Neural cell (in vitro differentiated cells): ENCODE data around the gene CIITA.

Experiments
- EP300 ChIP-seq: fragments of 450-650 bp; conservative IDR thresholded peaks from 2 replicates; pipeline ENCODE4 v1.6.1; 2014; ENCODE audit warnings: antibody characterized with exemption, mild to moderate bottlenecking, moderate library complexity; ENCODE audit not compliant: poor library complexity, severe bottlenecking
- EZH2 ChIP-seq: fragments of 200-600, 300-800 bp; shearing (Covaris generic), sonication (generic); IDR thresholded peaks from 2 replicates; pipeline ENCODE4 v1.6.1; 2014; ENCODE audit warnings: antibody characterized with exemption, low read length, borderline replicate concordance, mild to moderate bottlenecking; ENCODE audit not compliant: insufficient read depth, poor library complexity, severe bottlenecking
- MXI1 ChIP-seq: fragments of 450-650 bp; conservative IDR thresholded peaks from 2 replicates; pipeline ENCODE4 v1.6.1; 2014; ENCODE audit warnings: antibody characterized with exemption, mild to moderate bottlenecking; ENCODE audit not compliant: poor library complexity, severe bottlenecking
- POLR2AphosphoS5 ChIP-seq: IDR thresholded peaks from 2 replicates; pipeline ENCODE4 v1.6.1; 2012
- RAD21 ChIP-seq: fragments of 450-650 bp; conservative IDR thresholded peaks from 2 replicates; pipeline ENCODE4 v1.6.1; 2014; ENCODE audit warnings: antibody characterized with exemption, mild to moderate bottlenecking, moderate library complexity
- SMC3 ChIP-seq: fragments of 450-650 bp; conservative IDR thresholded peaks from 2 replicates; pipeline ENCODE4 v1.6.1; 2014; ENCODE audit warnings: antibody characterized with exemption, mild to moderate bottlenecking, moderate library complexity; ENCODE audit not compliant: poor library complexity
- TAF1 ChIP-seq: IDR thresholded peaks from 2 replicates; pipeline ENCODE4 v1.6.1; 2012; ENCODE audit warnings: low read depth
- TF ChIP-seq, protein P1 (sequence below): fragments of 450-650 bp; IDR thresholded peaks from 2 replicates; pipeline ENCODE4 v1.5.1; 2014; ENCODE audit warnings: antibody characterized with exemption, mild to moderate bottlenecking, moderate library complexity; ENCODE audit not compliant: poor library complexity, severe bottlenecking
- TF ChIP-seq, protein P2 (sequence below): IDR thresholded peaks from 2 replicates; pipeline ENCODE4 v1.6.1; 2012; ENCODE audit warnings: borderline replicate concordance

- TF ChIP-seq, protein P1, sequence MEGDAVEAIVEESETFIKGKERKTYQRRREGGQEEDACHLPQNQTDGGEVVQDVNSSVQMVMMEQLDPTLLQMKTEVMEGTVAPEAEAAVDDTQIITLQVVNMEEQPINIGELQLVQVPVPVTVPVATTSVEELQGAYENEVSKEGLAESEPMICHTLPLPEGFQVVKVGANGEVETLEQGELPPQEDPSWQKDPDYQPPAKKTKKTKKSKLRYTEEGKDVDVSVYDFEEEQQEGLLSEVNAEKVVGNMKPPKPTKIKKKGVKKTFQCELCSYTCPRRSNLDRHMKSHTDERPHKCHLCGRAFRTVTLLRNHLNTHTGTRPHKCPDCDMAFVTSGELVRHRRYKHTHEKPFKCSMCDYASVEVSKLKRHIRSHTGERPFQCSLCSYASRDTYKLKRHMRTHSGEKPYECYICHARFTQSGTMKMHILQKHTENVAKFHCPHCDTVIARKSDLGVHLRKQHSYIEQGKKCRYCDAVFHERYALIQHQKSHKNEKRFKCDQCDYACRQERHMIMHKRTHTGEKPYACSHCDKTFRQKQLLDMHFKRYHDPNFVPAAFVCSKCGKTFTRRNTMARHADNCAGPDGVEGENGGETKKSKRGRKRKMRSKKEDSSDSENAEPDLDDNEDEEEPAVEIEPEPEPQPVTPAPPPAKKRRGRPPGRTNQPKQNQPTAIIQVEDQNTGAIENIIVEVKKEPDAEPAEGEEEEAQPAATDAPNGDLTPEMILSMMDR: no peak
- TF ChIP-seq TAF1: no peak
- no peak for TF ChIP-seq POLR2AphosphoS5
- TF ChIP-seq EP300: no peak
- TF ChIP-seq EZH2: no peak
- TF ChIP-seq, protein P2, sequence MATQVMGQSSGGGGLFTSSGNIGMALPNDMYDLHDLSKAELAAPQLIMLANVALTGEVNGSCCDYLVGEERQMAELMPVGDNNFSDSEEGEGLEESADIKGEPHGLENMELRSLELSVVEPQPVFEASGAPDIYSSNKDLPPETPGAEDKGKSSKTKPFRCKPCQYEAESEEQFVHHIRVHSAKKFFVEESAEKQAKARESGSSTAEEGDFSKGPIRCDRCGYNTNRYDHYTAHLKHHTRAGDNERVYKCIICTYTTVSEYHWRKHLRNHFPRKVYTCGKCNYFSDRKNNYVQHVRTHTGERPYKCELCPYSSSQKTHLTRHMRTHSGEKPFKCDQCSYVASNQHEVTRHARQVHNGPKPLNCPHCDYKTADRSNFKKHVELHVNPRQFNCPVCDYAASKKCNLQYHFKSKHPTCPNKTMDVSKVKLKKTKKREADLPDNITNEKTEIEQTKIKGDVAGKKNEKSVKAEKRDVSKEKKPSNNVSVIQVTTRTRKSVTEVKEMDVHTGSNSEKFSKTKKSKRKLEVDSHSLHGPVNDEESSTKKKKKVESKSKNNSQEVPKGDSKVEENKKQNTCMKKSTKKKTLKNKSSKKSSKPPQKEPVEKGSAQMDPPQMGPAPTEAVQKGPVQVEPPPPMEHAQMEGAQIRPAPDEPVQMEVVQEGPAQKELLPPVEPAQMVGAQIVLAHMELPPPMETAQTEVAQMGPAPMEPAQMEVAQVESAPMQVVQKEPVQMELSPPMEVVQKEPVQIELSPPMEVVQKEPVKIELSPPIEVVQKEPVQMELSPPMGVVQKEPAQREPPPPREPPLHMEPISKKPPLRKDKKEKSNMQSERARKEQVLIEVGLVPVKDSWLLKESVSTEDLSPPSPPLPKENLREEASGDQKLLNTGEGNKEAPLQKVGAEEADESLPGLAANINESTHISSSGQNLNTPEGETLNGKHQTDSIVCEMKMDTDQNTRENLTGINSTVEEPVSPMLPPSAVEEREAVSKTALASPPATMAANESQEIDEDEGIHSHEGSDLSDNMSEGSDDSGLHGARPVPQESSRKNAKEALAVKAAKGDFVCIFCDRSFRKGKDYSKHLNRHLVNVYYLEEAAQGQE: no peak
- no peak for TF ChIP-seq MXI1
- TF ChIP-seq RAD21: no peak
- no peak for TF ChIP-seq SMC3
Measured at GRCh38 chr16:10938321-10938720, 61.3 kb downstream of the CIITA start.
